Mucosa of stomach (tissue), 1 donor: ENCODE results near the gene CAPN7.
A peak's percentile ranks its signal among the peaks of the same experiment; 100 is the strongest.
"Not testable (repeated sequence)": the region's sequence is repeated elsewhere in the genome, so short reads cannot be mapped to it uniquely, and the experiment has no call there.

Experiments used
- H3K27me3 ChIP-seq: one replicate; pipeline ENCODE4 v1.7.0; 2013; ENCODE audit warnings: mild to moderate bottlenecking, low read length; ENCODE audit not compliant: control insufficient read depth, insufficient read depth
- H3K36me3 ChIP-seq: one replicate; pipeline ENCODE4 v1.7.0; 2013; ENCODE audit warnings: low read length; ENCODE audit not compliant: control insufficient read depth, insufficient read depth
- H3K4me1 ChIP-seq: one replicate; pipeline ENCODE4 v1.7.0; 2013; ENCODE audit warnings: mild to moderate bottlenecking, low read length; ENCODE audit not compliant: control insufficient read depth, insufficient read depth
- H3K4me3 ChIP-seq: one replicate; pipeline ENCODE4 v1.7.0; 2013; ENCODE audit warnings: low read length
- H3K9ac ChIP-seq: one replicate; pipeline ENCODE4 v1.7.0; 2013; ENCODE audit warnings: mild to moderate bottlenecking, low read length, moderate library complexity
- H3K9me3 ChIP-seq: one replicate; pipeline ENCODE4 v1.7.0; 2013; ENCODE audit warnings: mild to moderate bottlenecking, low read length, moderate library complexity; ENCODE audit not compliant: control insufficient read depth
- donor health status: Pancreatic carcinoma.

The CAPN7 gene

DNA sequence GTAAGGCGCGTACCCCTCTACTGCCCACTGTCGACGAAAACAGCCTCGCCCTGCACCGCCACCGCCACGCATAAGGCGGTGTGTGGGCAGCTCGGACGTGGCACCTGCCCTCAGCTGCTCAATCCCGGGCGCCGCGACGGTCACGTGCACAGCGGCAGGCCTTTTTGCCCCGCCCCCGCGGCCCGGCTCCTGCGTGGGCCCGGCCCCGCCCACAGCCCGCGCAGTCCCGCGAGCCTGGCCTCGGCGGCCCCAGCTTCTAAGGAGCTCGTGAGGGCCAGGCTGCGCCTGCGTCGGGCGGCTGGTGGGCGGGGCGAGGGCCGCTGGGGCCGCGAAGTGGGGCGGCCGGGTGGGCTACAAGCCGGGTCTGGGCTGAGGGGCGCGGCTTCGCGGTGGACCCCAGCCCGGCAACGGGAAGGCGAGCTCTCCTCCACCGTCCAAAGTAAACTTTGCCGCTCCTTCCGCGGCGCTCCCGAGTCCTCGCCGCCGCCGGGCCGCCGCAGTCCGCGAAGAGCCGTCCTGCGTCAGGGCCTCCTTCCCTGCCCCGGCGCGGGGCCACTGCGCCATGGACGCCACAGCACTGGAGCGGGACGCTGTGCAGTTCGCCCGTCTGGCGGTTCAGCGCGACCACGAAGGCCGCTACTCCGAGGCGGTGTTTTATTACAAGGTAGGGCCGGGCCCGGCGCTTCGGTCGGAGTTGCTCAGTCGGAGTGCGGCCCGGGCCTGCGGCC is at the start of gene CAPN7:
TSS of gene CAPN7 (plus strand) at position 313 of the 728 bp plus-strand sequence. CDS start at position 563, 250 bp downstream.
- Histone ChIP-seq H3K4me3 (peak within 1 kb of the TSS; percentile 77), H3K36me3 (no peaks in the 10 kb centered on the region), H3K27me3 (no peaks in the 10 kb centered on the region), H3K9me3 (no peaks in the 10 kb centered on the region), H3K4me1 (peaks cover 4% of the 10 kb centered on the region), H3K9ac (peak within 1 kb of the TSS; percentile 92)

DNA sequence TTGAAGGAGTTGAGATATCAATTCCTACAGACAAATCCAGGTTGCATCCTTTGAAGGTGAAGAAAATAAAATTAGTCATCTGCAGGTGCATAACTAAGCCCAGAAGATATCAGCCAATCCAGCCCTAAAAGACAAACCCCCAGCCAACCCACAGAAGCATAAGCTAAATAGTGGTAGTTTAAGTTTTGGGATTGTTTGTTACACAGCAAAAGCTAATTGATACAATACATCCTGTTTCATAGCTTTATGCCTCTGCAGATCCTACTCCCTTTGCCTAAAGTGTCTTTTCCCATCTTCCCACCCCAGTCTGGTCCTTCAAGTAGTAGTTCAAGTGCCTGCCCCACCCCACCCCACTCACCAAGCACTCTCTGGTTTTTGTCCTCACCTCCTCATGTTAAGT is 48.6 kb upstream of the CAPN7 start:
- Histone ChIP-seq H3K36me3 (no peaks in the 10 kb centered on the region), H3K27me3 (peaks cover 4% of the 10 kb centered on the region), H3K9me3 (no peaks in the 10 kb centered on the region), H3K9ac (no peak overlapping the region), H3K4me3 (no peak overlapping the region), H3K4me1 (no peaks in the 10 kb centered on the region)

GRCh38 chr3:15159501-15160136 is 46.4 kb upstream of the CAPN7 start:
- Histone ChIP-seq H3K9me3 (no peaks in the 10 kb centered on the region), H3K27me3 (peaks cover 4% of the 10 kb centered on the region), H3K9ac (no peak overlapping the region), H3K4me1 (no peaks in the 10 kb centered on the region), H3K36me3 (no peaks in the 10 kb centered on the region), H3K4me3 (no peak overlapping the region)

DNA sequence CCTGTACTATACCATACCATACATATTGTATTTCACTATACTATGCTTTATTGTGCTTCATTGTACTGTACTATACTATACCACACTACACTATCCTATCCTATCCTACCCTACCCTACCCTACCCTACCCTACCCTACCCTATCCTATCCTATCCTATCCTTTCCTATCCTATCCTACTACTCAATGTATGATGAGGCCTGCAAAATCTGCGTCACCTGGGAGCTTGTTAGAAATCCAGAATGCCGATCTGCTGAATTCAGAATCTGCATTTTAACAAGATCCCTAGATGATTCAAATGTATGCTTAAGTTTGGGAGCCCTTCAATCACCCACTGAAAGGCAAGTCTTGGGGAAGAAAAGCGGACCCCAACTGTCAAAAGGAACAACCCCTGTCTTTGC is 45.4 kb upstream of the CAPN7 start:
- Histone ChIP-seq H3K4me3 (no peak overlapping the region), H3K4me1 (no peaks in the 10 kb centered on the region), H3K9me3 (no peaks in the 10 kb centered on the region), H3K36me3 (no peaks in the 10 kb centered on the region), H3K27me3 (peaks cover 2% of the 10 kb centered on the region), H3K9ac (no peak overlapping the region)

DNA sequence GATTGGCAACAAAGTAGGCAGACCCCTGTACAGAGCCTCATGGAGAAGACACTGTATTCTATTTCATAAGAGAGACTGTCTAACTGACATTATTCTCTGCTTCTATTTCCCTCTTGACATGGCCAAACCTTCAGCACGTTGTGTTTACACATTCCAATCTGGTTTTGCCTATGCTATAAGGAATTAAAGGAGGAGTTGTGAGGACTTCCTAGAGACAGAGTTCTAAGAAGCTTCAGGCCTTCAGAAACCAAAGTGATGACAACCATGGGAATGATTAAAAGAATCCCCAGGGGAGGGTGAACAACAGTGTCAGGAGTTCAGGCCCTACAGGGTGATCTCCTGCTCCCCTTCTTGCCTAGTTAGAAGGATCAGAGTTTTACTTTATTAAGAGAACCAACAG is 44.9 kb upstream of the CAPN7 start:
- no peak overlapping the region for H3K9ac ChIP-seq
- no peaks in the 10 kb centered on the region for H3K4me1 ChIP-seq
- H3K27me3 ChIP-seq = no peaks in the 10 kb centered on the region
- H3K36me3 ChIP-seq = no peaks in the 10 kb centered on the region
- H3K4me3 ChIP-seq = no peak overlapping the region
- no peaks in the 10 kb centered on the region for H3K9me3 ChIP-seq

DNA sequence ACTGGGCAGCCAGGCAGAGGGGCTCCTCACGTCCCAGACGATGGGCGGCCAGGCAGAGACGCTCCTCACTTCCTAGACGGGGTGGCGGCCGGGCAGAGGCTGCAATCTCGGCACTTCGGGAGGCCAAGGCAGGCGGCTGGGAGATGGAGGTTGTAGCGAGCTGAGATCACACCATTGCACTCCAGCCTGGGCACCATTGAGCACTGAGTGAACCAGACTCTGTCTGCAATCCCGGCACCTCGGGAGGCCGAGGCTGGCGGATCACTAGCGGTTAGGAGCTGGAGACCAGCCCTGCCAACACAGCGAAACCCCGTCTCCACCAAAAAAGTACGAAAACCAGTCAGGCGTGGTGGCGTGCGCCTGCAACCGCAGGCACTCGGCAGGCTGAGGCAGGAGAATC is 42.4 kb upstream of the CAPN7 start:
- not testable (repeated sequence) for H3K9ac ChIP-seq, H3K4me1 ChIP-seq, H3K27me3 ChIP-seq, H3K9me3 ChIP-seq, H3K4me3 ChIP-seq, H3K36me3 ChIP-seq

- no peak overlapping the region for H3K9ac ChIP-seq
- no peaks in the 10 kb centered on the region for H3K9me3 ChIP-seq
- H3K4me1 ChIP-seq = no peaks in the 10 kb centered on the region
- no peaks in the 10 kb centered on the region for H3K36me3 ChIP-seq
- no peak overlapping the region for H3K4me3 ChIP-seq
- no peaks in the 10 kb centered on the region for H3K27me3 ChIP-seq
Observed at GRCh38 chr3:15164340-15164739, 41.7 kb upstream of the CAPN7 start.

GRCh38 chr3:15165061-15165460 is 41.0 kb upstream of the CAPN7 start:
- Histone ChIP-seq H3K36me3 (no peaks in the 10 kb centered on the region), H3K27me3 (no peaks in the 10 kb centered on the region), H3K4me1 (no peaks in the 10 kb centered on the region), H3K9me3 (no peaks in the 10 kb centered on the region), H3K9ac (no peak overlapping the region), H3K4me3 (no peak overlapping the region)

DNA sequence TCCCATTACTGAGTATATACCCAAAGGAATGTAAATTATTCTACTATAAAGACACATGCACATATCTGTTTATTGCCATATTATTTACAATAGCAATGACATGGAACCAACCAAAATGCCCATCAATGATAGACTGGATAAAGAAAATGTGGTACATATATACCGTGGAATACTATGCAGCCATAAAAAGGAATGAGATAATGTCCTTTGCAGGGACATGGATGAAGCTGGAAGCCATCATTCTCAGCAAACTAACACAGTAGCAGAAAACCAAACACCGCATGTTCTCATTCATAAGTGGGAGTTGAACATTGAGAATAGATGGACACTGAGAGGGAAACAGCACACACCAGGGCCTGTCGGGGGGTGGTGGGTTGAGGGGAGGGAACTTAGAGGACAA is 39.7 kb upstream of the CAPN7 start:
- not testable (repeated sequence) for H3K4me3 ChIP-seq, H3K27me3 ChIP-seq, H3K9ac ChIP-seq, H3K4me1 ChIP-seq, H3K36me3 ChIP-seq, H3K9me3 ChIP-seq

- Histone ChIP-seq H3K27me3 (peaks cover 4% of the 10 kb centered on the region), H3K9ac (no peak overlapping the region), H3K4me1 (no peaks in the 10 kb centered on the region), H3K36me3 (no peaks in the 10 kb centered on the region), H3K9me3 (no peaks in the 10 kb centered on the region), H3K4me3 (no peak overlapping the region)
Observed at GRCh38 chr3:15171096-15171495, 35.0 kb upstream of the CAPN7 start.

DNA sequence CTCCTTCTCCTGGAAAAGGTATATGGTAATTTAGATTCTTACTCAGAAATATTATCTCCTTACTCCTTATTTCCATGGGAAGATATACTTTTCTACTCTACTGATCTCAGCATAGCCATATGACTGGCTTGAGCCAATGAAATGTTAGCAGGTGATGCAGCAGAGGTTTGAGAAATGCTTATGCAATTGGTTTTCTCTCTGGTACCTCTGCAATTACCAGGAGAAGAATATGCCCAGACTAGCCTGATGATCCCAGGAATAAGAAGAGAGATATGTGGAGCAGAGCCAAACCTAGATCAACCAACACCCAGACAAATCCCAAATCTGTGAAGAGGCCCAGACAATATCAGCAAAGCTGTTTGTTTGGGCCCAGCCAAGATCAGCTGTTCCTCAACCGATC is 33.2 kb upstream of the CAPN7 start:
- no peaks in the 10 kb centered on the region for H3K4me1 ChIP-seq
- H3K4me3 ChIP-seq = no peak overlapping the region
- no peaks in the 10 kb centered on the region for H3K36me3 ChIP-seq
- H3K9ac ChIP-seq = no peak overlapping the region
- no peaks in the 10 kb centered on the region for H3K9me3 ChIP-seq
- H3K27me3 ChIP-seq = peaks cover 4% of the 10 kb centered on the region

GRCh38 chr3:15174953-15175352 is 31.1 kb upstream of the CAPN7 start:
- Histone ChIP-seq H3K9me3 (no peaks in the 10 kb centered on the region), H3K9ac (no peak overlapping the region), H3K36me3 (no peaks in the 10 kb centered on the region), H3K4me1 (no peaks in the 10 kb centered on the region), H3K27me3 (peaks cover 4% of the 10 kb centered on the region), H3K4me3 (no peak overlapping the region)
